Suprapubic skin (tissue), 4 donors: ENCODE data around the gene PROX2. TPM values are rescaled to one million over a fixed set of nuclear protein-coding genes. Genes with fewer than 3 reads are reported as not detected.

Experiments
- DNase-seq, 2 donors: peaks; one replicate each; pipeline ENCODE4 v3.0.0-alpha.2; 2019; ENCODE audit warnings: low spot score in 2 of 2
- H3K27ac ChIP-seq: fragments of 200-600 bp; sonication (generic); one replicate; pipeline ENCODE4 v1.5.1; 2019
- H3K27me3 ChIP-seq: fragments of 200-600 bp; sonication (generic); one replicate; pipeline ENCODE4 v1.5.1; 2019
- H3K36me3 ChIP-seq: fragments of 200-600 bp; sonication (generic); one replicate; pipeline ENCODE4 v1.5.1; 2019
- H3K4me1 ChIP-seq: fragments of 200-600 bp; sonication (generic); one replicate; pipeline ENCODE4 v1.5.1; 2019
- H3K4me3 ChIP-seq: fragments of 200-600 bp; sonication (generic); one replicate; pipeline ENCODE4 v1.5.1; 2019; ENCODE audit warnings: mild to moderate bottlenecking
- H3K9me3 ChIP-seq: fragments of 200-600 bp; sonication (generic); one replicate; pipeline ENCODE4 v1.5.1; 2019
- CTCF ChIP-seq, 2 donors: fragments of 200-600 bp in 1 of 2; fragments of 450-650 bp in 1 of 2; sonication (generic) in 1 of 2; IDR thresholded peaks; one replicate each; pipeline ENCODE4 v1.5.1; 2016 to 2019; ENCODE audit warnings: antibody characterized with exemption in 2 of 2, mild to moderate bottlenecking in 1 of 2, moderate library complexity in 1 of 2
- EP300 ChIP-seq: sonication (generic); formaldehyde crosslinking; IDR thresholded peaks from one replicate; pipeline ENCODE4 v1.6.1; 2017; ENCODE audit warnings: antibody characterized with exemption
- POLR2A ChIP-seq, 2 donors: fragments of 450-650 bp; IDR thresholded peaks; one replicate each; pipeline ENCODE4 v1.6.1; 2017; ENCODE audit warnings: antibody characterized with exemption in 2 of 2, mild to moderate bottlenecking in 2 of 2, moderate library complexity in 2 of 2
- POLR2AphosphoS5 ChIP-seq, 3 donors: sonication (generic); formaldehyde crosslinking; IDR thresholded peaks; one replicate each; pipeline ENCODE4 v1.6.1; 2017; ENCODE audit warnings: antibody characterized with exemption in 3 of 3
- WGBS: methylation state at CpG from one replicate; pipeline ENCODE4 v1.1.5; 2018; 5-methylcytosine and 5-hydroxymethylcytosine counted together
- total RNA-seq, 4 donors: library from RNA; depleted of rRNA; stranded (reverse); fragments of >200 nt; gene quantifications; one replicate each; pipeline ENCODE4 v1.1.0, GENCODE V29; 2016

Gene PROX2
- total RNA-seq, 4 donors from 2014 or later = 0.10 to 0.97 (median 0.11) TPM; not detected in 1

- no peaks in the 10 kb centered on the region for H3K4me1 ChIP-seq
- no peaks in the 10 kb centered on the region for H3K36me3 ChIP-seq
- H3K27me3 ChIP-seq = no peaks in the 10 kb centered on the region
- no peak for DNase-seq
- WGBS = 78% methylated on average over 3 of the region's 3 CpGs
- H3K9me3 ChIP-seq = no peaks in the 10 kb centered on the region
- TF ChIP-seq EP300 = no peak
- no peak for TF ChIP-seq POLR2AphosphoS5 (IDR thresholded peaks at IDR 0.05)
- TF ChIP-seq POLR2A (IDR thresholded peaks at IDR 0.05) = no peak
- TF ChIP-seq CTCF (IDR thresholded peaks at IDR 0.05) = no peak
- no peak overlapping the region for H3K4me3 ChIP-seq
- H3K27ac ChIP-seq = no peak overlapping the region
These were observed 9.1 kb downstream of the PROX2 start for GRCh38 chr14:74866708-74867389.

- DNase-seq = no peak
- Histone ChIP-seq H3K4me1 (peaks cover 4% of the 10 kb centered on the region), H3K27me3 (no peaks in the 10 kb centered on the region), H3K9me3 (no peaks in the 10 kb centered on the region), H3K36me3 (no peaks in the 10 kb centered on the region), H3K27ac (no peak overlapping the region), H3K4me3 (no peak overlapping the region)
- 90% methylated on average over 5 of the region's 5 CpGs for WGBS
- no peak for TF ChIP-seq EP300
- TF ChIP-seq CTCF (IDR thresholded peaks at IDR 0.05) = no peak
- TF ChIP-seq POLR2A (IDR thresholded peaks at IDR 0.05) = no peak
These were observed 10.8 kb downstream of the PROX2 start for GRCh38 chr14:74865156-74865555.

DNA sequence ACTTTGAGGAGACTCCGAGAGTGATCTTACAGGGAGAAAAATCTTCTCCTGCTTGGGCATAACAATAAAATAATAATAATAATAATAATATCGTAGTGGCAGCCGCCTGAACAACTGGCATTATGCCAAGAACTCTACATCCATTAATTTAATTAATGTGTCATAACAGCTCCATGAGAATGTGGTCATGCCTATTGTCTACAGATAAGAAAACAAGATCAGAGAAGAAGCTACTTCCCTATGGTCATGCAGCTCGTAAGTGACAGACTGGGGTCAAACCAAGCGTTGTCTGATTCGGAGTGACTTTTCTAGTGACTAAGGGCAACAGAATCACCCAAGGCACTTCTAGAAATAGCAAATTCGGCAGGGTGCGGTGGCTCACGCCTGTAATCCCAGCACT, 11.7 kb downstream of the PROX2 start:
- H3K4me1 ChIP-seq = peaks cover 4% of the 10 kb centered on the region
- TF ChIP-seq EP300 (no peak), POLR2AphosphoS5 (IDR thresholded peaks at IDR 0.05) (no peak), POLR2A (IDR thresholded peaks at IDR 0.05) (no peak), CTCF (IDR thresholded peaks at IDR 0.05) (no peak)
- no peak overlapping the region for H3K4me3 ChIP-seq
- H3K27ac ChIP-seq = no peak overlapping the region
- DNase-seq = no peak
- 81% methylated on average over 9 of the region's 9 CpGs for WGBS
- H3K27me3 ChIP-seq = no peaks in the 10 kb centered on the region
- no peaks in the 10 kb centered on the region for H3K9me3 ChIP-seq
- no peaks in the 10 kb centered on the region for H3K36me3 ChIP-seq

DNA sequence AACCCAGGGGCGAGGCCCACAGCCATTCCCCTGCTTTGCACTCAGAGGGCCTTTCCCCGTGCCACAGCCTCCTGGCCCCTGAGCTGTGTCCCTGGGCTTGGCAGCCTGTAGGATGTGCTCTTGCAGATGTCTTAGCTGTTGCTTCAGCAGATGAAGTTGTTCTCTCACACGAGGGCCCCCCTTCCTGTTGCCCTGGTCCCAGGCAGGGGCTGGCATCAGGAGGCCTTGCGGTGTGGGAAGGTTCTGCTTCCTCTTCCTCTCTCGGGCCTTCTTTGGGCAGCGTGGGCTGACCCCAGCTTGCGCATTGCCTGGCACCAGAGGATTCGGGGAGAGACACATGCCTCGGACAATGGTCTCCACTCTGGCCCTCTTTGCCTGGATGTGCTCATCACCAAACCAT, 12.7 kb downstream of the PROX2 start:
- Histone ChIP-seq H3K9me3 (no peaks in the 10 kb centered on the region), H3K36me3 (no peaks in the 10 kb centered on the region), H3K4me1 (peaks cover 4% of the 10 kb centered on the region), H3K27me3 (no peaks in the 10 kb centered on the region), H3K27ac (no peak overlapping the region), H3K4me3 (no peak overlapping the region)
- no peak for TF ChIP-seq CTCF (IDR thresholded peaks at IDR 0.05)
- TF ChIP-seq POLR2A (IDR thresholded peaks at IDR 0.05) = no peak
- TF ChIP-seq EP300 = no peak
- no peak for TF ChIP-seq POLR2AphosphoS5 (IDR thresholded peaks at IDR 0.05)
- no peak for DNase-seq
- 71% methylated on average over 7 of the region's 9 CpGs for WGBS

GRCh38 chr14:74861734-74862090, 14.2 kb downstream of the PROX2 start:
- WGBS = 77% methylated on average over 3 of the region's 3 CpGs
- Histone ChIP-seq H3K4me1 (peaks cover 4% of the 10 kb centered on the region), H3K36me3 (no peaks in the 10 kb centered on the region), H3K27ac (no peak overlapping the region), H3K27me3 (no peaks in the 10 kb centered on the region), H3K9me3 (no peaks in the 10 kb centered on the region), H3K4me3 (no peak overlapping the region)
- TF ChIP-seq CTCF (IDR thresholded peaks at IDR 0.05) = no peak
- TF ChIP-seq POLR2AphosphoS5 (IDR thresholded peaks at IDR 0.05) = no peak
- no peak for TF ChIP-seq POLR2A (IDR thresholded peaks at IDR 0.05)
- no peak for TF ChIP-seq EP300
- no peak for DNase-seq
